Trophoblast cell (in vitro differentiated cells and primary cell): ENCODE data around the gene CAST.

Source experiments
- DNase-seq, 2 donors: peaks; one replicate each; pipeline ENCODE4 v3.0.0-alpha.2; 2016
- H2AFZ ChIP-seq: 2 replicates; pipeline ENCODE4 v1.6.1; 2013; ENCODE audit warnings: low read length, moderate library complexity, mild to moderate bottlenecking; ENCODE audit not compliant: insufficient read depth, poor library complexity
- H2AK5ac ChIP-seq: 2 replicates; pipeline ENCODE4 v1.6.1; 2013; ENCODE audit warnings: mild to moderate bottlenecking, low read length
- H2BK120ac ChIP-seq: 2 replicates; pipeline ENCODE4 v1.6.1; 2013; ENCODE audit warnings: low read length, mild to moderate bottlenecking, moderate library complexity; ENCODE audit not compliant: insufficient read depth, poor library complexity
- H2BK12ac ChIP-seq: 2 replicates; pipeline ENCODE4 v1.6.1; 2013; ENCODE audit warnings: mild to moderate bottlenecking, low read length, moderate library complexity
- H2BK5ac ChIP-seq: 2 replicates; pipeline ENCODE4 v1.6.1; 2013; ENCODE audit warnings: low read length, low read depth, moderate library complexity, mild to moderate bottlenecking; ENCODE audit not compliant: poor library complexity
- H3K14ac ChIP-seq: 2 replicates; pipeline ENCODE4 v1.6.1; 2013; ENCODE audit warnings: mild to moderate bottlenecking, low read length
- H3K18ac ChIP-seq: 2 replicates; pipeline ENCODE4 v1.6.1; 2013; ENCODE audit warnings: mild to moderate bottlenecking, low read length
- H3K23ac ChIP-seq: 2 replicates; pipeline ENCODE4 v1.6.1; 2013; ENCODE audit warnings: low read length
- H3K27ac ChIP-seq: 2 replicates; pipeline ENCODE4 v1.5.1; 2013; ENCODE audit warnings: low read depth, mild to moderate bottlenecking, inconsistent platforms, low read length, moderate library complexity
- H3K27me3 ChIP-seq: 2 replicates; pipeline ENCODE4 v1.6.1; 2013; ENCODE audit warnings: inconsistent platforms, mild to moderate bottlenecking, low read length, moderate library complexity; ENCODE audit not compliant: insufficient read depth
- H3K36me3 ChIP-seq, 2 experiments: 1 replicate in 1 of 2; 2 replicates in 1 of 2; pipeline ENCODE4 v1.6.1; 2013; ENCODE audit warnings: low read length in 2 of 2, mild to moderate bottlenecking in 2 of 2, moderate library complexity in 1 of 2; ENCODE audit not compliant: insufficient read depth in 2 of 2, control insufficient read depth in 1 of 2
- H3K4ac ChIP-seq: 2 replicates; pipeline ENCODE4 v1.6.1; 2013; ENCODE audit warnings: low read depth, mild to moderate bottlenecking, low read length, moderate library complexity
- H3K4me1 ChIP-seq, 2 experiments: 1 replicate in 1 of 2; 2 replicates in 1 of 2; pipeline ENCODE4 v1.6.1; 2013; ENCODE audit warnings: low read length in 2 of 2, mild to moderate bottlenecking in 2 of 2, moderate library complexity in 1 of 2; ENCODE audit not compliant: insufficient read depth in 2 of 2, control insufficient read depth in 1 of 2
- H3K4me2 ChIP-seq: 2 replicates; pipeline ENCODE4 v1.6.1; 2013; ENCODE audit warnings: inconsistent platforms, mild to moderate bottlenecking, low read length, moderate library complexity
- H3K4me3 ChIP-seq: 2 replicates; pipeline ENCODE4 v1.5.1; 2013; ENCODE audit warnings: mild to moderate bottlenecking, low read depth, low read length, inconsistent platforms
- H3K79me1 ChIP-seq: one replicate; pipeline ENCODE4 v1.6.1; 2013; ENCODE audit warnings: low read length
- H3K79me2 ChIP-seq: 2 replicates; pipeline ENCODE4 v1.6.1; 2013; ENCODE audit warnings: low read length, mild to moderate bottlenecking; ENCODE audit not compliant: control insufficient read depth, insufficient read depth, poor library complexity
- H3K9ac ChIP-seq: 2 replicates; pipeline ENCODE4 v1.6.1; 2013; ENCODE audit warnings: mild to moderate bottlenecking, low read length
- H3K9me3 ChIP-seq: 2 replicates; pipeline ENCODE4 v1.6.1; 2013; ENCODE audit warnings: low read depth, mild to moderate bottlenecking, control low read depth, inconsistent platforms, low read length; ENCODE audit not compliant: insufficient read depth
- H4K12ac ChIP-seq: 2 replicates; pipeline ENCODE4 v1.6.1; 2013; ENCODE audit warnings: low read depth, mild to moderate bottlenecking, low read length, moderate library complexity
- H4K8ac ChIP-seq: 2 replicates; pipeline ENCODE4 v1.6.1; 2013; ENCODE audit warnings: low read depth, mild to moderate bottlenecking, low read length, moderate library complexity
- H4K91ac ChIP-seq: one replicate; pipeline ENCODE4 v1.6.1; 2013; ENCODE audit warnings: low read depth, mild to moderate bottlenecking, low read length, moderate library complexity
- WGBS: extraction: QIAGEN DNeasy Blood & Tissue Kit; methylation state at CpG from one replicate; pipeline ENCODE4 v1.1.7; 2013; ENCODE audit warnings: missing lambda C conversion rate; ENCODE audit not compliant: insufficient read length, insufficient coverage; ENCODE audit errors: extremely low coverage; 5-methylcytosine and 5-hydroxymethylcytosine counted together

Gene CAST

GRCh38 chr5:96649251-96649662, 12.9 kb upstream of the CAST start:
- H2AFZ ChIP-seq = no peak overlapping the region
- no peak overlapping the region for H3K9ac ChIP-seq
- H3K4me1 ChIP-seq = peaks cover 5 to 10% of the 10 kb centered on the region in 2 experiments
- WGBS = no CpG with 5 or more reads among the region's 3 CpGs
- no peaks in the 10 kb centered on the region for H3K27me3 ChIP-seq
- H3K36me3 ChIP-seq = no peaks in the 10 kb centered on the region
- H4K12ac ChIP-seq = no peak overlapping the region
- no peak overlapping the region for H3K14ac ChIP-seq
- H4K91ac ChIP-seq = no peak overlapping the region
- peak overlapping the region; percentile 80 for H2BK120ac ChIP-seq
- H3K4me2 ChIP-seq = no peak overlapping the region
- H3K18ac ChIP-seq = no peak overlapping the region
- H3K4me3 ChIP-seq = no peak overlapping the region
- no peaks in the 10 kb centered on the region for H3K9me3 ChIP-seq
- no peak for DNase-seq
- H3K79me1 ChIP-seq = peaks cover 6% of the 10 kb centered on the region
- H4K8ac ChIP-seq = peak overlapping the region; percentile 61
- H3K4ac ChIP-seq = no peak overlapping the region
- H2AK5ac ChIP-seq = no peak overlapping the region
- H2BK5ac ChIP-seq = peak overlapping the region; percentile 61
- no peaks in the 10 kb centered on the region for H3K79me2 ChIP-seq
- H3K27ac ChIP-seq = no peak overlapping the region
- H3K23ac ChIP-seq = no peak overlapping the region
- peak overlapping the region; percentile 77 for H2BK12ac ChIP-seq

GRCh38 chr5:96649681-96650540, 12.3 kb upstream of the CAST start:
- peak overlapping the region; percentile 39 for H3K27ac ChIP-seq
- H2AFZ ChIP-seq = no peak overlapping the region
- no peak overlapping the region for H4K12ac ChIP-seq
- H3K4me1 ChIP-seq = peaks cover 5 to 10% of the 10 kb centered on the region in 2 experiments
- no peak overlapping the region for H2AK5ac ChIP-seq
- no peak overlapping the region for H3K4ac ChIP-seq
- no peak overlapping the region for H2BK12ac ChIP-seq
- no peak overlapping the region for H4K91ac ChIP-seq
- peak overlapping the region; percentile 80 for H2BK120ac ChIP-seq
- H2BK5ac ChIP-seq = no peak overlapping the region
- H3K9me3 ChIP-seq = no peaks in the 10 kb centered on the region
- no peaks in the 10 kb centered on the region for H3K79me2 ChIP-seq
- no peak overlapping the region for H4K8ac ChIP-seq
- DNase-seq = no peak
- H3K18ac ChIP-seq = no peak overlapping the region
- H3K9ac ChIP-seq = no peak overlapping the region
- no CpG with 5 or more reads among the region's 5 CpGs for WGBS
- H3K36me3 ChIP-seq = no peaks in the 10 kb centered on the region
- H3K4me3 ChIP-seq = no peak overlapping the region
- H3K27me3 ChIP-seq = no peaks in the 10 kb centered on the region
- peaks cover 6% of the 10 kb centered on the region for H3K79me1 ChIP-seq
- H3K23ac ChIP-seq = no peak overlapping the region
- H3K4me2 ChIP-seq = no peak overlapping the region
- no peak overlapping the region for H3K14ac ChIP-seq

GRCh38 chr5:96651047-96651446, 11.1 kb upstream of the CAST start:
- H4K12ac ChIP-seq = no peak overlapping the region
- H3K4ac ChIP-seq = no peak overlapping the region
- no CpG with 5 or more reads among the region's 5 CpGs for WGBS
- no peak overlapping the region for H3K4me2 ChIP-seq
- DNase-seq = no peak
- H2BK120ac ChIP-seq = peak overlapping the region; percentile 36
- H3K4me3 ChIP-seq = no peak overlapping the region
- H3K9me3 ChIP-seq = no peaks in the 10 kb centered on the region
- H4K8ac ChIP-seq = no peak overlapping the region
- no peak overlapping the region for H3K18ac ChIP-seq
- peaks cover 8 to 14% of the 10 kb centered on the region in 2 experiments for H3K4me1 ChIP-seq
- H3K9ac ChIP-seq = no peak overlapping the region
- peaks cover 10% of the 10 kb centered on the region for H3K79me1 ChIP-seq
- H3K27ac ChIP-seq = no peak overlapping the region
- H2BK12ac ChIP-seq = peak overlapping the region; percentile 59
- H3K79me2 ChIP-seq = no peaks in the 10 kb centered on the region
- H3K27me3 ChIP-seq = no peaks in the 10 kb centered on the region
- no peak overlapping the region for H3K14ac ChIP-seq
- no peak overlapping the region for H3K23ac ChIP-seq
- H2AK5ac ChIP-seq = peak overlapping the region; percentile 52
- H2BK5ac ChIP-seq = peak overlapping the region; percentile 75
- H3K36me3 ChIP-seq = no peaks in the 10 kb centered on the region
- H2AFZ ChIP-seq = no peak overlapping the region
- no peak overlapping the region for H4K91ac ChIP-seq

GRCh38 chr5:96651948-96652753, 10.0 kb upstream of the CAST start:
- no peak overlapping the region for H3K4ac ChIP-seq
- no peaks in the 10 kb centered on the region for H3K9me3 ChIP-seq
- H3K18ac ChIP-seq = no peak overlapping the region
- H3K4me3 ChIP-seq = no peak overlapping the region
- H3K4me1 ChIP-seq = peaks cover 13 to 19% of the 10 kb centered on the region in 2 experiments
- WGBS = no CpG with 5 or more reads among the region's 4 CpGs
- H4K91ac ChIP-seq = peak overlapping the region; percentile 60
- H2BK5ac ChIP-seq = no peak overlapping the region
- H3K36me3 ChIP-seq = no peaks in the 10 kb centered on the region
- H3K27me3 ChIP-seq = no peaks in the 10 kb centered on the region
- H3K14ac ChIP-seq = no peak overlapping the region
- no peak overlapping the region for H3K27ac ChIP-seq
- DNase-seq = no peak
- no peak overlapping the region for H4K12ac ChIP-seq
- no peak overlapping the region for H3K9ac ChIP-seq
- no peak overlapping the region for H2BK120ac ChIP-seq
- no peak overlapping the region for H4K8ac ChIP-seq
- H2BK12ac ChIP-seq = peak overlapping the region; percentile 59
- no peak overlapping the region for H2AFZ ChIP-seq
- no peak overlapping the region for H3K23ac ChIP-seq
- no peak overlapping the region for H3K4me2 ChIP-seq
- peaks cover 4% of the 10 kb centered on the region for H3K79me2 ChIP-seq
- H2AK5ac ChIP-seq = no peak overlapping the region
- peaks cover 15% of the 10 kb centered on the region for H3K79me1 ChIP-seq
